HEK293 (cell line): ENCODE measurements around the gene PVALEF.

Source experiments
- CTCF ChIA-PET: fragments of 350-600 bp; formaldehyde crosslinking; extraction: SDS; loops from one replicate; lab custom pipeline; 2021; ENCODE audit warnings: antibody characterized with exemption; lab: Yijun Ruan, JAX
- POLR2A ChIA-PET: fragments of 300-600 bp; formaldehyde crosslinking; extraction: SDS; loops from one replicate; lab custom pipeline; 2020; ENCODE audit warnings: antibody characterized with exemption, inconsistent platforms; lab: Yijun Ruan, JAX
- H3K27ac ChIP-seq: fragments of 200-500 bp; sonication (Bioruptor generic); 2 replicates; pipeline ENCODE4 v1.5.1; 2014; ENCODE audit warnings: low read depth, low read length, control low read depth, inconsistent platforms; ENCODE audit errors: extremely low read depth
- H3K36me3 ChIP-seq, 2 experiments: fragments of 200-500 bp in 1 of 2; sonication (Bioruptor generic) in 1 of 2; 1 replicate in 1 of 2; 2 replicates in 1 of 2; pipeline ENCODE4 v1.5.1; 2014 to 2017; ENCODE audit warnings: inconsistent platforms in 2 of 2, low read length in 2 of 2; ENCODE audit not compliant: control insufficient read depth in 2 of 2, insufficient read depth in 1 of 2
- H3K4me1 ChIP-seq: fragments of 200-500 bp; sonication (Bioruptor generic); 2 replicates; pipeline ENCODE4 v1.5.1; 2014; ENCODE audit warnings: mild to moderate bottlenecking, low read length, inconsistent platforms; ENCODE audit not compliant: control insufficient read depth, insufficient read depth
- H3K4me3 ChIP-seq: 2 replicates; pipeline ENCODE4 v1.5.1; 2011; ENCODE audit warnings: low read depth, mild to moderate bottlenecking, control low read depth, low read length, moderate library complexity
- H3K9me3 ChIP-seq: fragments of 200-500 bp; sonication (Bioruptor generic); 2 replicates; pipeline ENCODE4 v1.5.1; 2014; ENCODE audit warnings: low read depth, low read length, inconsistent platforms; ENCODE audit not compliant: control insufficient read depth, insufficient read depth
- AEBP2 ChIP-seq: fragments of 450-650 bp; formaldehyde crosslinking; IDR thresholded peaks from 2 replicates; pipeline ENCODE4 v1.5.1; 2016; ENCODE audit warnings: missing biosample characterization, missing genetic modification characterization, borderline replicate concordance
- KLF9 ChIP-seq: fragments of 450-650 bp; formaldehyde crosslinking; IDR thresholded peaks from 2 replicates; pipeline ENCODE4 v1.5.1; 2016; ENCODE audit warnings: missing biosample characterization, missing genetic modification characterization, low read depth
- PRDM2 ChIP-seq: fragments of 450-650 bp; formaldehyde crosslinking; IDR thresholded peaks from 2 replicates; pipeline ENCODE4 v1.5.1; 2016; ENCODE audit warnings: missing biosample characterization, missing genetic modification characterization, borderline replicate concordance
- ZNF132 ChIP-seq: fragments of 450-650 bp; formaldehyde crosslinking; IDR thresholded peaks from 2 replicates; pipeline ENCODE4 v1.5.1; 2017; ENCODE audit warnings: missing biosample characterization, missing genetic modification characterization, borderline replicate concordance
- ZNF146 ChIP-seq: fragments of 450-650 bp; formaldehyde crosslinking; IDR thresholded peaks from 2 replicates; pipeline ENCODE4 v1.5.1; 2016; ENCODE audit warnings: missing biosample characterization, missing genetic modification characterization
- ZNF155 ChIP-seq: fragments of 450-650 bp; formaldehyde crosslinking; IDR thresholded peaks from 2 replicates; pipeline ENCODE4 v1.5.1; 2016; ENCODE audit warnings: missing biosample characterization, missing genetic modification characterization
- ZNF16 ChIP-seq: fragments of 450-650 bp; formaldehyde crosslinking; IDR thresholded peaks from 2 replicates; pipeline ENCODE4 v1.5.1; 2016; ENCODE audit warnings: low read depth, missing biosample characterization, missing genetic modification characterization
- ZNF174 ChIP-seq: fragments of 450-650 bp; formaldehyde crosslinking; IDR thresholded peaks from 2 replicates; pipeline ENCODE4 v1.5.0; 2017; ENCODE audit warnings: missing biosample characterization, mild to moderate bottlenecking, missing genetic modification characterization
- ZNF18 ChIP-seq: fragments of 450-650 bp; formaldehyde crosslinking; IDR thresholded peaks from 2 replicates; pipeline ENCODE4 v1.5.1; 2016; ENCODE audit warnings: missing biosample characterization, missing genetic modification characterization
- ZNF211 ChIP-seq: fragments of 450-650 bp; formaldehyde crosslinking; IDR thresholded peaks from 2 replicates; pipeline ENCODE4 v1.5.1; 2016; ENCODE audit warnings: low read depth, missing biosample characterization, missing genetic modification characterization
- ZNF248 ChIP-seq: fragments of 450-650 bp; formaldehyde crosslinking; IDR thresholded peaks from 2 replicates; pipeline ENCODE4 v1.5.1; 2017; ENCODE audit warnings: missing biosample characterization, missing genetic modification characterization
- ZNF548 ChIP-seq: fragments of 450-650 bp; formaldehyde crosslinking; IDR thresholded peaks from 2 replicates; pipeline ENCODE4 v1.5.1; 2016; ENCODE audit warnings: missing biosample characterization, missing genetic modification characterization
- ZNF692 ChIP-seq: fragments of 450-650 bp; formaldehyde crosslinking; IDR thresholded peaks from 2 replicates; pipeline ENCODE4 v1.5.1; 2016; ENCODE audit warnings: missing biosample characterization, missing genetic modification characterization
- ZNF704 ChIP-seq: fragments of 450-650 bp; formaldehyde crosslinking; IDR thresholded peaks from 2 replicates; pipeline ENCODE4 v1.5.1; 2016; ENCODE audit warnings: missing biosample characterization, missing genetic modification characterization
- ZNF747 ChIP-seq: fragments of 450-650 bp; formaldehyde crosslinking; IDR thresholded peaks from 2 replicates; pipeline ENCODE4 v1.5.1; 2016; ENCODE audit warnings: missing biosample characterization, missing genetic modification characterization
- ZNF830 ChIP-seq: fragments of 450-650 bp; IDR thresholded peaks from 2 replicates; pipeline ENCODE4 v1.5.0; 2018; ENCODE audit warnings: missing biosample characterization, missing genetic modification characterization, low read depth, mild to moderate bottlenecking, moderate library complexity

The PVALEF gene

GRCh38 chr17:81158688-81159590 lies 6.4 kb upstream of the PVALEF start (continued):
- no peak for TF ChIP-seq PRDM2 (tag by site-specific recombination)
- no peak for TF ChIP-seq ZNF548 (tag by site-specific recombination)
- no peak for TF ChIP-seq ZNF146 (tag by site-specific recombination)
- no peak for TF ChIP-seq ZNF16 (tag by site-specific recombination)

- CTCF ChIA-PET, result no interaction called here
These were observed 5.6 kb upstream of the PVALEF start for GRCh38 chr17:81159611-81160265.

More at GRCh38 chr17:81159611-81160265, 5.6 kb upstream of the PVALEF start:
- H3K4me3 ChIP-seq, result no peak overlapping the region
- peaks cover 2% of the 10 kb centered on the region; the same call in 1 of the 2 replicates for H3K4me1 ChIP-seq
- no peaks in the 10 kb centered on the region for H3K9me3 ChIP-seq
- H3K36me3 ChIP-seq, result no peaks in the 10 kb centered on the region
- no peak overlapping the region for H3K27ac ChIP-seq
- TF ChIP-seq ZNF830 (tag by site-specific recombination) (no peak), ZNF704 (tag by site-specific recombination) (no peak), ZNF692 (tag by site-specific recombination) (no peak), ZNF155 (tag by site-specific recombination) (no peak), ZNF747 (tag by site-specific recombination) (no peak), AEBP2 (no peak), ZNF18 (tag by site-specific recombination) (no peak), ZNF132 (tag by site-specific recombination) (no peak), ZNF248 (tag by site-specific recombination) (no peak), KLF9 (tag by site-specific recombination) (no peak), ZNF174 (tag by site-specific recombination) (no peak), ZNF211 (tag by site-specific recombination) (no peak)
- POLR2A ChIA-PET, result no interaction called here
